ENCODE results near the gene MAST1. TPM values are rescaled to one million over a fixed set of nuclear protein-coding genes. Genes with fewer than 3 reads are reported as not detected.

The MAST1 gene
- total RNA-seq, 5 donors from 2014 or later (not counting 1 experiment from before 2014, with no cell fraction given), result 0.29 to 0.75 (median 0.43) TPM

- H3K27ac Mint-ChIP-seq, result no peak overlapping the region
Observed at GRCh38 chr19:12865746-12866415, 27.6 kb downstream of the MAST1 start.

GRCh38 chr19:12866416-12867119 is 28.3 kb downstream of the MAST1 start:
- POLR2A ChIA-PET, result no interaction called here
- H3K27me3 ChIP-seq (replicated peaks in 1 of 2; ENCODE audit: control insufficient read depth in 2 of 2, extremely low read depth in 1 of 2, insufficient read depth in 2 of 2, low read length in 1 of 2), result peaks cover 2 to 43% of the 10 kb centered on the region in 2 experiments
- ATAC-seq (replicated peaks in 1 of 4), result no peak

More at GRCh38 chr19:12865746-12866415, 27.6 kb downstream of the MAST1 start:
- DNase-seq (no peak), ATAC-seq (replicated peaks in 1 of 4) (no peak)
- no peaks in the 10 kb centered on the region for H3K36me3 ChIP-seq (ENCODE audit: control insufficient read depth in 2 of 2, extremely low read depth in 1 of 2, insufficient read depth in 1 of 2, low read length in 1 of 2)
- H3K27ac ChIP-seq (ENCODE audit: low read length), result no peak overlapping the region
- H3K27me3 Mint-ChIP-seq, result peaks cover 5 to 11% of the 10 kb centered on the region in 2 donors
- H3K4me1 Mint-ChIP-seq, result peaks cover 8 to 13% (median 10%) of the 10 kb centered on the region in 3 donors
- POLR2A ChIA-PET, result no interaction called here
- peaks cover 5 to 12% of the 10 kb centered on the region in 2 experiments for H3K4me1 ChIP-seq (ENCODE audit: control insufficient read depth in 1 of 2, extremely low read depth in 1 of 2, insufficient read depth in 2 of 2, low read length in 2 of 2)
- peak overlapping the region in 1 of 3 donors; percentile 85 for H3K4me3 Mint-ChIP-seq
- CTCF ChIA-PET, result interaction anchor here in 1 of 2 donors (0.5 kb wide), 1 partner anchor 23 kb away, joined by 5 read pairs; no protein-coding TSS in a partner anchor
- no peaks in the 10 kb centered on the region for H3K36me3 Mint-ChIP-seq
- no peaks in the 10 kb centered on the region for H3K9me3 Mint-ChIP-seq
- H3K4me3 ChIP-seq (ENCODE audit: control insufficient read depth in 1 of 2, extremely low read depth in 1 of 2, low read length in 1 of 2), result no peak overlapping the region
- H3K27me3 ChIP-seq (replicated peaks in 1 of 2; ENCODE audit: control insufficient read depth in 2 of 2, extremely low read depth in 1 of 2, insufficient read depth in 2 of 2, low read length in 1 of 2), result peaks cover 2 to 46% of the 10 kb centered on the region in 2 experiments
- WGBS (ENCODE audit: insufficient coverage), result 89% methylated on average over 18 of the region's 19 CpGs
- no peaks in the 10 kb centered on the region for H3K9me3 ChIP-seq

GRCh38 chr19:12867120-12868099 is 29.1 kb downstream of the MAST1 start:
- CTCF ChIA-PET, result interaction anchor here in 1 of 2 donors (0.6 kb wide), 1 partner anchor 263 kb away, joined by 3 read pairs; no protein-coding TSS in a partner anchor

More at GRCh38 chr19:12866416-12867119, 28.3 kb downstream of the MAST1 start:
- H3K4me3 ChIP-seq (ENCODE audit: control insufficient read depth in 1 of 2, extremely low read depth in 1 of 2, low read length in 1 of 2), result no peak overlapping the region
- H3K9me3 Mint-ChIP-seq, result no peaks in the 10 kb centered on the region
- H3K27me3 Mint-ChIP-seq, result peaks cover 0 to 11% of the 10 kb centered on the region in 2 donors
- H3K9me3 ChIP-seq, result no peaks in the 10 kb centered on the region
- H3K4me1 ChIP-seq (ENCODE audit: control insufficient read depth in 1 of 2, extremely low read depth in 1 of 2, insufficient read depth in 2 of 2, low read length in 2 of 2), result peaks cover 5 to 12% of the 10 kb centered on the region in 2 experiments
- no peak overlapping the region for H3K27ac ChIP-seq (ENCODE audit: low read length)
- H3K36me3 Mint-ChIP-seq, result no peaks in the 10 kb centered on the region
- CTCF ChIA-PET, result interaction anchor here in 1 of 2 donors (0.5 to 0.6 kb wide), 2 partner anchors 22 to 262 kb away, joined by 3 to 5 read pairs; no protein-coding TSS in a partner anchor
- no peak overlapping the region for H3K27ac Mint-ChIP-seq
- H3K4me1 Mint-ChIP-seq, result peaks cover 8 to 13% (median 10%) of the 10 kb centered on the region in 3 donors
- DNase-seq, result no peak
- no peaks in the 10 kb centered on the region for H3K36me3 ChIP-seq (ENCODE audit: control insufficient read depth in 2 of 2, extremely low read depth in 1 of 2, insufficient read depth in 1 of 2, low read length in 1 of 2)
- peak overlapping the region; percentile 17 to 85 (median 21) for H3K4me3 Mint-ChIP-seq
- 95% methylated on average over 20 of the region's 29 CpGs for whole genome bisulfite sequencing (ENCODE audit: insufficient coverage)

GRCh38 chr19:12868540-12869112 is 30.3 kb downstream of the MAST1 start:
- Histone ChIP-seq H3K36me3 (ENCODE audit: control insufficient read depth in 2 of 2, extremely low read depth in 1 of 2, insufficient read depth in 1 of 2, low read length in 1 of 2) (peaks cover 0 to under 1% of the 10 kb centered on the region in 2 donors), H3K9me3 (no peaks in the 10 kb centered on the region), H3K27ac (ENCODE audit: low read length) (no peak overlapping the region), H3K4me3 (ENCODE audit: control insufficient read depth in 1 of 2, extremely low read depth in 1 of 2, low read length in 1 of 2) (no peak overlapping the region), H3K4me1 (ENCODE audit: control insufficient read depth in 1 of 2, extremely low read depth in 1 of 2, insufficient read depth in 2 of 2, low read length in 2 of 2) (peaks cover 5 to 15% of the 10 kb centered on the region in 2 experiments), H3K27me3 (replicated peaks in 1 of 2; ENCODE audit: control insufficient read depth in 2 of 2, extremely low read depth in 1 of 2, insufficient read depth in 2 of 2, low read length in 1 of 2) (peaks cover 0 to 38% of the 10 kb centered on the region in 2 experiments)
- no peak for DNase-seq
- ChIA-PET CTCF (interaction anchor here in 1 of 2 donors (1.1 kb wide), 1 partner anchor 21 kb away, joined by 4 read pairs; no protein-coding TSS in a partner anchor), POLR2A (no interaction called here)
- Mint-ChIP-seq H3K4me1 (peaks cover 10 to 15% (median 13%) of the 10 kb centered on the region in 3 donors), H3K4me3 (peak overlapping the region in 2 of 3 donors; percentile 56 to 85), H3K27me3 (peaks cover 0 to 11% of the 10 kb centered on the region in 2 donors), H3K9me3 (peaks cover 0 to 4% (median 0%) of the 10 kb centered on the region in 3 donors), H3K27ac (no peak overlapping the region), H3K36me3 (peaks cover 13% of the 10 kb centered on the region)
- WGBS (ENCODE audit: insufficient coverage), result 93% methylated on average over 9 of the region's 10 CpGs
- no peak for ATAC-seq (replicated peaks in 1 of 4)

More at GRCh38 chr19:12867120-12868099, 29.1 kb downstream of the MAST1 start:
- no peaks in the 10 kb centered on the region for H3K36me3 ChIP-seq (ENCODE audit: control insufficient read depth in 2 of 2, extremely low read depth in 1 of 2, insufficient read depth in 1 of 2, low read length in 1 of 2)
- H3K4me3 ChIP-seq (ENCODE audit: control insufficient read depth in 1 of 2, extremely low read depth in 1 of 2, low read length in 1 of 2), result peak overlapping the region; percentile 51 to 69
- POLR2A ChIA-PET, result no interaction called here
- peaks cover 5 to 12% of the 10 kb centered on the region in 2 experiments for H3K4me1 ChIP-seq (ENCODE audit: control insufficient read depth in 1 of 2, extremely low read depth in 1 of 2, insufficient read depth in 2 of 2, low read length in 2 of 2)
- WGBS (ENCODE audit: insufficient coverage), result 11% methylated on average over 34 of the region's 51 CpGs
- ATAC-seq (replicated peaks in 1 of 4) (peak; percentile 70 to 86 (median 82)), DNase-seq (peak in 33 of 35 experiments; percentile 30 to 80 (median 53))
- Mint-ChIP-seq H3K9me3 (no peaks in the 10 kb centered on the region), H3K36me3 (peaks cover 7% of the 10 kb centered on the region), H3K4me3 (peak overlapping the region; percentile 63 to 85 (median 72)), H3K4me1 (peaks cover 10 to 13% (median 10%) of the 10 kb centered on the region in 3 donors), H3K27me3 (peaks cover 0 to 11% of the 10 kb centered on the region in 2 donors), H3K27ac (peak overlapping the region in 1 of 2 donors; percentile 81)
- H3K9me3 ChIP-seq, result no peaks in the 10 kb centered on the region
- no peak overlapping the region for H3K27ac ChIP-seq (ENCODE audit: low read length)
- peaks cover 0 to 38% of the 10 kb centered on the region in 2 experiments for H3K27me3 ChIP-seq (replicated peaks in 1 of 2; ENCODE audit: control insufficient read depth in 2 of 2, extremely low read depth in 1 of 2, insufficient read depth in 2 of 2, low read length in 1 of 2)

GRCh38 chr19:12871681-12872080 is 33.4 kb downstream of the MAST1 start:
- H3K4me1 ChIP-seq (ENCODE audit: control insufficient read depth in 1 of 2, extremely low read depth in 1 of 2, insufficient read depth in 2 of 2, low read length in 2 of 2), result peaks cover 5 to 16% of the 10 kb centered on the region in 2 experiments
- WGBS (ENCODE audit: insufficient coverage), result 100% methylated on average over 1 of the region's 3 CpGs
- Mint-ChIP-seq H3K36me3 (peaks cover 22% of the 10 kb centered on the region), H3K27ac (peak overlapping the region in 1 of 2 donors; percentile 22), H3K4me1 (peaks cover 5 to 13% (median 7%) of the 10 kb centered on the region in 3 donors), H3K4me3 (no peak overlapping the region), H3K9me3 (peaks cover 0 to 4% (median 0%) of the 10 kb centered on the region in 3 donors), H3K27me3 (peaks cover 0 to 4% of the 10 kb centered on the region in 2 donors)
- no peak overlapping the region for H3K27ac ChIP-seq (ENCODE audit: low read length)
- POLR2A ChIA-PET, result interaction anchor here in 1 of 2 donors (0.6 kb wide), 1 partner anchor 112 kb away, joined by 7 read pairs; no protein-coding TSS in a partner anchor
- H3K36me3 ChIP-seq (ENCODE audit: control insufficient read depth in 2 of 2, extremely low read depth in 1 of 2, insufficient read depth in 1 of 2, low read length in 1 of 2), result peaks cover 3 to 16% of the 10 kb centered on the region in 2 donors
- no peak overlapping the region for H3K4me3 ChIP-seq (ENCODE audit: control insufficient read depth in 1 of 2, extremely low read depth in 1 of 2, low read length in 1 of 2)
- peaks cover 0 to 19% of the 10 kb centered on the region in 2 experiments for H3K27me3 ChIP-seq (replicated peaks in 1 of 2; ENCODE audit: control insufficient read depth in 2 of 2, extremely low read depth in 1 of 2, insufficient read depth in 2 of 2, low read length in 1 of 2)
- no peaks in the 10 kb centered on the region for H3K9me3 ChIP-seq
- no peak for DNase-seq
- CTCF ChIA-PET, result no interaction called here
- no peak for ATAC-seq (replicated peaks in 1 of 4)

Measured in T-cell (primary cell).